Prostate gland (tissue), 2 donors: Measurements from ENCODE around the gene TIRAP. TPM values are rescaled to one million over a fixed set of nuclear protein-coding genes. Genes with fewer than 3 reads are reported as not detected.

Experiments used
- DNase-seq: peaks from one replicate; pipeline ENCODE4 v3.0.0-alpha.2; 2019; ENCODE audit warnings: low spot score
- H3K27ac ChIP-seq, 2 donors: fragments of 200-600 bp; sonication (generic); 2 replicates each; pipeline ENCODE4 v1.5.1; 2017 to 2019
- H3K27me3 ChIP-seq: fragments of 200-600 bp; sonication (generic); replicated peaks from 2 replicates; pipeline ENCODE4 v1.5.1; 2019; ENCODE audit not compliant: insufficient read depth
- H3K36me3 ChIP-seq, 2 donors: fragments of 200-600 bp; sonication (generic); 1 replicate in 1 of 2; 2 replicates in 1 of 2; pipeline versions ENCODE4 v1.5.1 to v1.8.1; 2017 to 2019
- H3K4me1 ChIP-seq: fragments of 200-600 bp; sonication (generic); replicated peaks from 2 replicates; pipeline ENCODE4 v1.5.1; 2019
- H3K4me3 ChIP-seq, 2 donors: fragments of 200-600 bp; sonication (generic); 2 replicates each; pipeline ENCODE4 v1.5.1; 2017 to 2019
- H3K9me3 ChIP-seq: fragments of 200-600 bp; sonication (generic); 2 replicates; pipeline ENCODE4 v1.5.1; 2017
- CTCF ChIP-seq, 4 experiments: fragments of 200-600 bp in 2 of 4; fragments of 450-650 bp in 2 of 4; sonication (generic) in 2 of 4; IDR thresholded peaks; 1 replicate in 3 of 4; 2 replicates in 1 of 4; pipeline ENCODE4 v1.5.1; 2016 to 2019; ENCODE audit warnings: antibody characterized with exemption in 4 of 4, mild to moderate bottlenecking in 2 of 4, moderate library complexity in 2 of 4
- POLR2A ChIP-seq: fragments of 450-650 bp; IDR thresholded peaks from one replicate; pipeline ENCODE4 v1.6.1; 2016; ENCODE audit warnings: antibody characterized with exemption, mild to moderate bottlenecking
- POLR2AphosphoS5 ChIP-seq: sonication (generic); formaldehyde crosslinking; IDR thresholded peaks from one replicate; pipeline ENCODE4 v1.6.1; 2017; ENCODE audit warnings: antibody characterized with exemption
- WGBS: methylation state at CpG from one replicate; pipeline ENCODE4 v1.1.5; 2018; 5-methylcytosine and 5-hydroxymethylcytosine counted together
- intact Hi-C: fragments of 100-400 bp; cut with DNase I; formaldehyde crosslinking; loops from one replicate; pipeline ENCODE4 v1.14.2; 2022
- total RNA-seq, 2 donors: library from RNA; depleted of rRNA; stranded (reverse); fragments of >200 nt; gene quantifications; one replicate each; pipeline ENCODE4 v1.1.0, GENCODE V29; 2016

The TIRAP gene, protein sequence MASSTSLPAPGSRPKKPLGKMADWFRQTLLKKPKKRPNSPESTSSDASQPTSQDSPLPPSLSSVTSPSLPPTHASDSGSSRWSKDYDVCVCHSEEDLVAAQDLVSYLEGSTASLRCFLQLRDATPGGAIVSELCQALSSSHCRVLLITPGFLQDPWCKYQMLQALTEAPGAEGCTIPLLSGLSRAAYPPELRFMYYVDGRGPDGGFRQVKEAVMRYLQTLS
- total RNA-seq = 10 to 100 TPM; 15.2 to 19.9 TPM

DNA sequence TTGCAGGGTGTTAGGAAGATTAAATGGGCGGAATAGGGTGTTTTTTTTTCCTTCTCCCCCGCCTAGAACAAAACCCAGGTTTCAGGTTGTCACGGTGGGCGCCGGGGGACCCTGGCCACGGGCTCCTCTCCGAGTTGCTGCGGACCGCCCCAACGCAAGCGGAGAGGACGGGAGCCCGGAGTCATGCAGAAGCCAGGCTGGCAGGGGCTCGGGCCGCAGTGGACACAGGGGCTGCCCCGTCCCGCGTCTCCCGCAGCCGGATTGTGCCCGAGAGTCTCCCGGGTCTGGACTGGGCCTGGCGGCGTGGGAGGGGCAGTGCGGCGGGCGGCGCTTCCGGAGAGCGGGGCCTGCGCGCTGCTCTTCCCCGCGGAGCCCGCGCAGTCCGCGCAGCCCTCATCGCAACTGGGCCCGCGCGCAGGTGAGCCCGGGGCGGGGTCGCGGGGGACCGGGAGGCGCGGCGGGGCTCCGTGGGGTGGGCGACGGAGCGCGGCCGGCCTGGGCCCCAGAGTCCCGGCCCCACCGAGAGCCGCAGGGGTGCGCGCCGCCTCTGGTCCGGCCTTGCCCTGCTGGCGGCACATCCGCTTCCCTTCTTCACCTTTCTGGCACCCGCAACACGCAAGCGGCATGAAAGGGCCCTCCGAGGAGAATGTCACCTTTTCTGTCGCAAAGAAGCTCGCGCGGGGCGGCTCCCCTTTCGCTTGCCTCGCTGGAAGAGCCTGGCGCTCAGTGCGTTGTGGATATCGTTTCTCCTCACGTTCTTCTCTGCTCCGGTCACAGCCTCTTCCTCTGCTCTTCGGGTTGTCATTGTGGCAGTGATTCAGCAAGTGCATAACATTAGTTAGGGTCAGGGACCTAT, at the start of gene TIRAP:
Gene TIRAP (plus strand): TSS at position 358 of the 856 bp plus-strand sequence. CDS start 7,802 bp downstream, outside the sequence.
- TF ChIP-seq POLR2AphosphoS5 (no peak), CTCF (IDR thresholded peaks at IDR 0.05) (peak in 2 of 4 experiments; percentile 28 to 45), POLR2A (peak; percentile 42)
- H3K27me3 ChIP-seq = no peaks in the 10 kb centered on the region
- H3K27ac ChIP-seq = peak within 1 kb of the TSS; percentile 89 to 90
- intact Hi-C loops = no loop called here
- no peaks in the 10 kb centered on the region for H3K36me3 ChIP-seq
- DNase-seq = peak; percentile 56
- H3K9me3 ChIP-seq = no peaks in the 10 kb centered on the region
- under 1% methylated on average over 79 of the region's 82 CpGs for WGBS
- no peaks in the 10 kb centered on the region for H3K4me1 ChIP-seq
- peak within 1 kb of the TSS; percentile 60 to 66 for H3K4me3 ChIP-seq

DNA sequence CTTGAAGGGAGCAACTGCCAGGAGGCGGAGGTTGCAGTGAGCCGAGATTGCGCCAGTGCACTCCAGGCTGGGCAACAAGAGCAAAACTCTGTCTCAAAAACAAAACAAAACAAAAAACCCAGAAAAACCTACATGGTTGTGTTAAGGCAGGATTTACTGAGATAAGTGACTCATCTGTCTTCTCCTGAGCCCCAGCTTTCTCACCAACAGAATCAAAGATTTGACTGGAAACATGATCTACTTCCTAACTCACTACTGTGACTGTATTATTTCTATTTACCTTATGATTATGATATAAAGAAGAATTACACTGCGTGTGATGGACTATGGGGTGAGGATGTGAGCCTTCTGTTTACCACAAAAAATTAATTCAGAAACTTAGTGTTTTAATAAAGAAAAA, 49.5 kb upstream of the TIRAP start:
- WGBS = over 99% methylated on average over 4 of the region's 4 CpGs
- no peaks in the 10 kb centered on the region for H3K36me3 ChIP-seq
- no peak for TF ChIP-seq POLR2A
- TF ChIP-seq POLR2AphosphoS5 = no peak
- no peak for TF ChIP-seq CTCF (IDR thresholded peaks at IDR 0.05)
- H3K4me3 ChIP-seq = no peak overlapping the region
- no peaks in the 10 kb centered on the region for H3K27me3 ChIP-seq
- no peaks in the 10 kb centered on the region for H3K4me1 ChIP-seq
- intact Hi-C loops = no loop called here
- H3K27ac ChIP-seq = no peak overlapping the region
- H3K9me3 ChIP-seq = no peaks in the 10 kb centered on the region
- no peak for DNase-seq

- no peak overlapping the region for H3K4me3 ChIP-seq
- intact Hi-C loops = no loop called here
- no peaks in the 10 kb centered on the region for H3K36me3 ChIP-seq
- TF ChIP-seq POLR2A (no peak), CTCF (IDR thresholded peaks at IDR 0.05) (no peak), POLR2AphosphoS5 (no peak)
- no peaks in the 10 kb centered on the region for H3K9me3 ChIP-seq
- H3K27me3 ChIP-seq = no peaks in the 10 kb centered on the region
- WGBS = 95% methylated on average over 2 of the region's 2 CpGs
- no peak for DNase-seq
- H3K4me1 ChIP-seq = no peaks in the 10 kb centered on the region
- no peak overlapping the region for H3K27ac ChIP-seq
Observed at GRCh38 chr11:126246636-126247035, 36.3 kb upstream of the TIRAP start.

DNA sequence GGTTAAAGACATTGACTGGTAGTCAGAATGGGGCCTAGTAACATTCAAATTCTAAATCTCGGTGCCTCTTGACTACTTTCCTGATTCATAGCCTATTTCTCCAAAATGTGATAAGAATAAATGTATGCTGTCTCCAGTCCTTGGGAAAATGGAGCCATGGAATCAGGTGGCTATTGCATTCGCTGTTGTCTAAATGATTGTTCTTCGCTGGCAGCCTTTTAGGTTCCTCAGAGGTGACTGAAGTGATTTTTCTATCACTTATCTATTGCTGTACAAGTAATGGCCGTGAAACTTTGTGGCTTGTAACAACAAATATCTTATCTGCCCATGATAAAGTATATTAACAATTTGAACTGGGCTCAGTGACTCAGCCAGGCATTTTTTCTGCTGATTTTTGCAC, 29.6 kb upstream of the TIRAP start:
- Histone ChIP-seq H3K36me3 (no peaks in the 10 kb centered on the region), H3K4me3 (no peak overlapping the region), H3K27ac (no peak overlapping the region), H3K9me3 (no peaks in the 10 kb centered on the region), H3K4me1 (no peaks in the 10 kb centered on the region), H3K27me3 (no peaks in the 10 kb centered on the region)
- DNase-seq = no peak
- TF ChIP-seq CTCF (IDR thresholded peaks at IDR 0.05) = no peak
- no peak for TF ChIP-seq POLR2AphosphoS5
- TF ChIP-seq POLR2A = no peak
- intact Hi-C loops = no loop called here
- WGBS = 94% methylated on average over 4 of the region's 4 CpGs
